NCI-H1436 treated with DMSO at 0.1 percent for 48 hours (cell line): ENCODE measurements around the gene CEP57L1.
"Not testable (repeated sequence)": the region's sequence is repeated elsewhere in the genome, so short reads cannot be mapped to it uniquely, and the experiment has no call there.

Experiments used
- DNase-seq: peaks from one replicate; lab custom pipeline; 2025; lab: John Stamatoyannopoulos, UW

CEP57L1 gene

DNA sequence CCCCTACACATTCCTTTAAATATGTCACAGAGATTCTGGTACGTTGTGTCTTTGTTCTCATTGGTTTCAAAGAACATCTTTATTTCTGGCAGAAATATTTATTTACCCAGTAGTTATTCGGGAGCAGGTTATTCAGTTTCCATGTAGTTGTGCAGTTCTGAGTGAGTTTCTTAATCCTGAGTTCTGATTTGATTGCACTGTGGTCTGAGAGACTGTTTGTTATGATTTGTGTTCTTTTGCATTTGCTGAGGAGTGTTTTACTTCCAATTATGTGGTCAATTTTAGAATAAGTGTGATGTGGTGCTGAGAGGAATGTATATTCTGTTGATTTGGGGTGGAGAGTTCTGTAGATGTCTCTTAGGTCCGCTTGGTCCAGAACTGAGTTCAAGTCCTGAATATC, 17.4 kb downstream of the CEP57L1 start:
- DNase-seq = not testable (repeated sequence)

DNA sequence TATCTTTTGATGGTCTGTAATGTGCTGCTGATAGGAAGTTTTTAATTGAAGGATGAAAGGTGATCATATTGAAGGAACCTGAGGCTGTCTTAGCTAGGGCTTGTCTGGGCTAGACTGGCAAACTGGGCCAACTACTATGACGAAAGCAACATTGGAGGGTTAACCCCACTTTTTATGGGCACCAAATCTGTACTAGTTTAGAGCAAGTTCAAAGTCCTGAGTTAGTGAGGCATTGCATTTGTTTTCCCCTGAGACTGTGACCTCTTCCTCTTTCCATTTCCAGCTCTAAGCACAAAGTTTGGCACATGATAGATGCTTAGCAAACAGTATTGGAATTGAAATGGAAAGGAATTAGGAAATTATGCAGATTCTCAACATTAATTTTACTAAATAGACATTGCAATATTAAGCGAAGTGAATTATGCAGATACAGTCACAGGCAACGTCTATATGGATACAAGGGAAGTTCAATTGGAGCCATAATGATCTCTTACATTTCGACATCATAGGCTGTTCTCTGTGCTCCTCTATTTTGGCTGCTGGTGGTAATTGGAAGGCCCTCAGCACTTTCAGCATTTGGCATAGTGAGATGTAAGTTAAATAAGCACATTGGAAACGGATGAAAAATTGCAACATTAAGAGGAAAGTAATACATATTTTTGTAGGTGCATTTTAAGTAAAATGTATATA, 22.2 kb downstream of the CEP57L1 start:
- no peak for DNase-seq

DNA sequence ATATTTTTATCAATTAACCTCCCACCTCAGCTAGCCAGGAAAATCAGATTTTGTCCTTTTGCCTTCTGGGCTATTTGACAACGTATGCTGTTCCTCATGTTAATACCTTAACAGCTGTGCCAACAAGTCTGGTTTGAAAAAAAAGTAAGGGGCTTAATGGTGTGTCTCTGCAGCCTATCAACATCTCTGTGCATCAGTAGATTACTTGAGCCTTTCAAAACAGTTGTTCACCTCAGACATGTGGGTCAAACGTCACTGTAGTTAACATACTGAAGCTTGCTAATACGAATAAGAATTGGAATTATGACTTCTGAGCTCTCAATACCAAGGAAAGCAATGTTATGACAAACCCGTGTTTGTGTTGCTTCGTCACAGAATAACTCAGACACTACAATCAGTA, 23.0 kb downstream of the CEP57L1 start:
- no peak for DNase-seq

DNA sequence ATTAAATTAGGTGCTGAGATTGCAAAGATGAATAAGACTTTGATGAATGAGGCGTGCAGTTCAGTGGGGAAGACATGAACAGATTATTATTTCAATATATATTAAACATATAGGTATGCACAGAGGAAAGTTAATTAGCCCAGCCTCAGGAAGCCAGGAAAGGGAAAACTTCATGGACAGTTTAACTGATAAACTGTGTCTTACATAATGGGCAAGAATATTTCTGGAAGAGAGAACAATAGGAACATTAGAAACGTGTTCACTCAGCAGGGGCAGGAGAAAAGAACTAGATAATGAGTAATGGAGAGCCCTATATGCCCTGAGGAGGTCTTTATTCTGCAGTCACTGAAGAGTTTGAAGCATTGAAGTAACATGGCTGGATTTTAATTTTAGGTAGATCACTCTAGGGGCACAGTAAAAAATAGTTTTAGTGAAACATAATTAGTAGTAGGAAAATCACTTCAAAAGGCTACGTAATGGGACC, 23.6 kb downstream of the CEP57L1 start:
- no peak for DNase-seq

DNA sequence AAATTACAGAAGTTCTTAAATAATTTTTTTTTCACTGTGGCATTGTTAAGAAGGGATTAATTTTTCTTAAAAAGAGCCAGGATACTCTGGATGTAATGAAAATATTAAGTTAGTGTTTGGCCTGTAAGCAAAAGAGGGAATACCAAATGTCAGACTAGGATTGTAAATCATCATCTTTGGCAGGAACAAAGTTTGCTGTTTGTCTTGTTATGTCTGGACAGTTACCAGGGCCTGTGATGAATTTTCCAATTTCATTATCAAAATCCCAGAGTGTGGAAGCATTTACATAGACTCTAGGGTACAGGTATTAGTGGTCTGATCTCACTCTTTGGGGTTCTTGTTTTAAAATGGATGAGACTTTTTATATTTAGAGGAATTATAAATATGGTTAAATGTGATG, 26.1 kb downstream of the CEP57L1 start:
- DNase-seq = no peak

DNA sequence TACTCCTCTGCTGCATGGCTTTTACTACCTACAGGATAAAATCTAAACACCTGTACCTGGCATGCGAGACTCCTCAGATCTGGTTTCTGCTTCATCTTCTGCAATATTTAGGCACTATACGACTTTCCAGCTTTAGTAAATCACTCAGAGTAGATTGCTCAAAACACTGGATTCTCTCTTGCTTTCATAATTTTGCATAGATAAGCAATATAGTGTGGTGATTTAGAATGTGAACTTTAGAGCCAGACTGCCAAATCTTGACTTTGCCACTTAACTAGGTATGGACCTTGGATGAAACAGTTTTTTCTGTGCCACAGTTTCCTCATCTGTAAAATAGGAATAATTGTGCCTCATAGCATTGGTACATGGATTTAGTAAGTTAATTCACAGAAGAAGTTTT, 28.9 kb downstream of the CEP57L1 start:
- DNase-seq = no peak

DNA sequence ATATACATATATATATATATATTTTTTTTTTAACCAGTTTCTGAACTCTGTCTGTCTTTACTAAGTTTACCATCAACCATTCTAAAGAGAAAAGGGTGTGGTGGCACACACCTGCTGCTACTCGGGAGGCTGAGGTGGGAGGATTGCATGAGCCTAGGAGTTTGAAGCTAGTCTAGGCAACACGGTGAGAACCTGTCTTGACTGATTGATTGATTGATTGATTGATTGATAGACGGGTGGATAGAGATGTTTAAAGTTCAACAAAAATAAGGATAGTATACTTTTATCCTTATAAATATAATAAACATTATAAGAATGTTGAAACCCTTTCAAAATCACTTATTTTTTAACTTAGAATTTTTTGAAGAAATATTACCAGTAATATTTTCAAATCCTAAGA, 30.2 kb downstream of the CEP57L1 start:
- DNase-seq = no peak

DNA sequence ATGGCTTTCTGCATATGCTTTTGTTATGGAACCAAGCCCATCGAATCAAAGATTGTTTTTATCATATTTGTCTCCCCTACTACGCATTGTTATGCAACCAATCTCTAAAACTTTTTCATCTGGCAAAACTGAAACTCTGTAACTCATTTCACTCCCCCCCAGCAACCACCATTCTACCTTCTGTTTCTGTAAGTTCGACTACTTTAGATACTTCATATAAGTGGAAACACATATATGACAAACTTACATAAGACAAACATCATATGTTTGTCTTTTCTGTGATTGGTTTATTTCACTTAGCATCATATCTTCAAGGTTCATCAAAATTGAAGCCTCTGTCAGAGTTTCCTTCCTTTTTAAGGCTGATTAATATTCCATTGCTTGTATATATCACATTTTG, 34.8 kb downstream of the CEP57L1 start:
- DNase-seq = no peak

DNA sequence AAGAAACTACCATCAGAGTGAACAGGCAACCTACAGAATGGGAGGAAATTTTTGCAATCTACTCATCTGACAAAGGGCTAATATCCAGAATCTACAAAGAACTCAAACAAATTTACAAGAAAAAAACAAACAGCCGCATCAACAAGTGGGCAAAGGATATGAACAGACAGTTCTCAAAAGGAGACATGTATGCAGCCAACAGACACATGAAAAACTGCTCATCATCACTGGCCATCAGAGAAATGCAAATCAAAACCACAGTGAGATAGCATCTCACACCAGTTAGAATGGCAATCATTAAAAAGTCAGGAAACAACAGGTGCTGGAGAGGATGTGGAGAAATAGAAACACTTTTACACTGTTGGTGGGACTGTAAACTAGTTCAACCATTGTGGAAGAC, 40.3 kb downstream of the CEP57L1 start:
- not testable (repeated sequence) for DNase-seq

DNA sequence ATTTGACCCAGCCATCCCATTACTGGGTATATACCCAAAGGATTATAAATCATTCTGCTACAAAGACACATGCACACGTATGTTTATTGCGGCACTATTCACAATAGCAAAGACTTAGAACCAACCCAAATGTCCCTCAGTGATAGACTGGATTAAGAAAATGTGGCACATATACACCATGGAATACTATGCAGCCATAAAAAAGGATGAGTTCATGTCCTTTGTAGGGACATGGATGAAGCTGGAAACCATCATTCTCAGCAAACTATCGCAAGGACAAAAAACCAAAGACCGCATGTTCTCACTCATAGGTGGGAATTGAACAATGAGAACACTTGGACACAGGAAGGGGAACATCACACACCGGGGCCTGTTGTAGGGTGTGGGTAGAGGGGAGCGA, 40.7 kb downstream of the CEP57L1 start:
- DNase-seq = not testable (repeated sequence)

DNA sequence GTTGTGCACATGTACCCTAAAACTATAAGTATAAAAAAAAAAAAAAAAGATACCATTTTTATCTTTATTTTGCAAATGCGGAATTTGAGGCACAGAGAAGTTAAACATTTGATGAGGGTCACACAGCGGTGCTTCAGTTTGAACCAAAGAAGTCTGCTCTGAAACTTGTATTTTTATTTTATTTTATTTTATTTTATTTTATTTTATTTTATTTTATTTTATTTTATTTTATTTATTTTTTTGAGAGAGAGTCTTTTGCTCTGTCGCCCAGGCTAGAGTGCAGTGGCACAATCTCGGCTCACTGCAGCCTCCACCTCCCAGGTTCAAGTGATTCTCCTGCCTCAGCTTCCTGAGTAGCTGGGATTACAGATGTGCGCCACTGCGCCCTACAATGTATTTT, 41.2 kb downstream of the CEP57L1 start:
- DNase-seq = not testable (repeated sequence)

DNA sequence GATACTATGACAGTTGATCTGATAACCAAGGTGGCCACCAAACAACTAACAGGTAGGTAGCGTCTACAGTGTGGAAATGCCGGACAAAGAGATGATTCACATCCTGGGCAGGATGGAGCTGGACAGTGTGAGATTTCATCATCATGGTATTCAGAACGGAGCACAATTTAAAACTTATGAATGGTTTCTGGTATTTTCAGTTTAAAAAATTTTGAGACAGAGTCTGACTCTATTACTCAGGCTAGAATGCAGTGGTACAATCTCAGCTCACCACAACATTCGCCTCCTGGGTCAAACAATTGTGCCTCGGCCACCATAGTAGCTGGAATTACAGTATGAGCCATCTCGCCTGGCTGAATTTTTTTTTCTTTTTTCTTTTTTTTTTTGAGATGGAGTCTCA, 43.8 kb downstream of the CEP57L1 start:
- DNase-seq = no peak

DNA sequence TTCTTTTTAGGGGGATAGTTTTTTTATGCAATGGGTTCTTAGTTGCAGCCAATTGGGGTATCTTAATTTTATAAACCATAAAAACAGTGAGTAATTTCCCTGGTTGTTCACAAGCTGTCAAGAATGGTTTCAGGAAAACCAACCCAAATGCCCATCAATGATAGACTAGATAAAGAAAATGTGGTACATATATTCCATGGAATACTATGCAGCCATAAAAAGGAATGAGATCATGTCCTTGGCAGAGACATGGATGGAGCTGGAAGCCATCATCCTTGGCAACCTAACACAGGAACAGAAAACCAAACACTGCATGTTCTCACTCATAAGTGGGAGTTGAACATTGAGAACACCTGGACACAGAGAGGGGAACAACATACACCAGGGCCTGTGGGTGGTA, 46.8 kb downstream of the CEP57L1 start:
- not testable (repeated sequence) for DNase-seq

DNA sequence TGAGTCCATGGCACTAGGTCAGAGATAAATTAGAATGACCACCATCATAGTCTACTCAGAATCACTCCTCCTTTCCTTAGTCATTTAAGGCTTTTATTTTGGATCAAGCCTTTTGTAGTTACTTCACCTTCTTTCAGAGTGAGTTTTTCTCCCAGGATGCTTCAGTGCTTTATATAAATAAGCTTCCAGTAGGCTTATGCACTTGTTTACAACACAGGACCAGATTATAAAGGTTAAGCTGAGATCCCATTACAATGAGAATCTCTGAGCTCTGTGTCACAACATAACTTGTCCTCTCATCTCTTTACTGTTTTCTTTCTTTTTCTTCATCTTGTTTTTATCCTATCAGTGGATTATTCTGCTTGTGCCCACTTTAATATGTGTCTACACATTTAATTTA, 47.9 kb downstream of the CEP57L1 start:
- DNase-seq = no peak

DNA sequence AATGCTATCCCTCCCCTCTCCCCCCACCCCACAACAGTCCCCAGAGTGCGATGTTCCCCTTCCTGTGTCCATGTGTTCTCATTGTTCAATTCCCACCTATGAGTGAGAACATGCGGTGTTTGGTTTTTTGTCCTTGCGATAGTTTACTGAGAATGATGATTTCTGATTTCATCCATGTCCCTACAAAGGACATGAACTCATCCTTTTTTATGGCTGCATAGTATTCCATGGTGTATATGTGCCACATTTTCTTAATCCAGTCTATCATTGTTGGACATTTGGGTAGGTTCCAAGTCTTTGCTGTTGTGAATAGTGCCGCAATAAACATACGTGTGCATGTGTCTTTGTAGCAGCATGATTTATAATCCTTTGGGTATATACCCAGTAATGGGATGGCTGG, 52.9 kb downstream of the CEP57L1 start:
- not testable (repeated sequence) for DNase-seq

DNA sequence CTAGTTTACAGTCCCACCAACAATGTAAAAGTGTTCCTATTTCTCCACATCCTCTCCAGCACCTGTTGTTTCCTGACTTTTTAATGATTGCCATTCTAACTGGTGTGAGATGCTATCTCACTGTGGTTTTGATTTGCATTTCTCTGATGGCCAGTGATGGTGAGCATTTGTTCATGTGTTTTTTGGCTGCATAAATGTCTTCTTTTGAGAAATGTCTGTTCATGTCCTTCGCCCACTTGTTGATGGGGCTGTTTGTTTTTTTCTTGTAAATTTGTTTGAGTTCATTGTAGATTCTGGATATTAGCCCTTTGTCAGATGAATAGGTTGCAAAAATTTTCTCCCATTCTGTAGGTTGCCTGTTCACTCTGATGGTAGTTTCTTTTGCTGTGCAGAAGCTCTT, 53.4 kb downstream of the CEP57L1 start:
- not testable (repeated sequence) for DNase-seq

DNA sequence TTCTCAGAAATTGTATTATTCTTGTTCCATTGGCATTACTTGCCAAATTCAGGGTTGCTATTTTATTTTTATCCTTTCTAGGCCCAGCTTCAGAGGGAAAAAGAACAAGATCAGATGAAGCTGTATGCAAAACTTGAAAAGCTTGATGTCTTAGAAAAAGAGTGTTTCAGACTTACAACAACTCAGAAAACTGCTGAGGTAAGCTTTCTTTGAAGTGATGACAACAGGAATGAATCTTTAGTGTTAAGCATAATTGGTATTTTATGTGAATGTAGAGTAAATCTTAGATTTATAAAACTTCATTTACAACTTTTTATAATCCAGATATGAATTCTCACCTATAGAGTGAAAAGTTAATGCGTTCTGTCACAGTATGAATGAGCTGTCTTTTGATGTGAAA, 58.4 kb downstream of the CEP57L1 start:
- DNase-seq = no peak

DNA sequence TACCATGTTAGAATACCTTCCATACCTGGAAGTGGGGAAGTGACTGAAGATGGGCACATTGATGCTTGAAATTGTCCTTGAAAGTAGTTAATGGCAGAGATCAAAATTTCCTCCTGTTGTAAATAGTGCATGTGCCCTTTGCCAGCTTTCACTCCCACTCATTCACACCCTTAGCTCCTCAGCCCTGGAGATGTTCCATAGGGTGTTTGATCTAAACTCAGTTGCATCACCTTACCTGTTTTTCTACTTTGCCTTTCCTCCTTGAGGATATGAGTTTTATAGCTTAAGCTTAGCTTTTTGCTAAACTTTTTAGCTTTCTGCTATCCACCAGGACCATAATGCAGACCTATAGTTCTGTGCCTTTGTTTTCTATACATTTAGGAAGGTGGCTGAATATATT, 69.0 kb downstream of the CEP57L1 start:
- DNase-seq = no peak

DNA sequence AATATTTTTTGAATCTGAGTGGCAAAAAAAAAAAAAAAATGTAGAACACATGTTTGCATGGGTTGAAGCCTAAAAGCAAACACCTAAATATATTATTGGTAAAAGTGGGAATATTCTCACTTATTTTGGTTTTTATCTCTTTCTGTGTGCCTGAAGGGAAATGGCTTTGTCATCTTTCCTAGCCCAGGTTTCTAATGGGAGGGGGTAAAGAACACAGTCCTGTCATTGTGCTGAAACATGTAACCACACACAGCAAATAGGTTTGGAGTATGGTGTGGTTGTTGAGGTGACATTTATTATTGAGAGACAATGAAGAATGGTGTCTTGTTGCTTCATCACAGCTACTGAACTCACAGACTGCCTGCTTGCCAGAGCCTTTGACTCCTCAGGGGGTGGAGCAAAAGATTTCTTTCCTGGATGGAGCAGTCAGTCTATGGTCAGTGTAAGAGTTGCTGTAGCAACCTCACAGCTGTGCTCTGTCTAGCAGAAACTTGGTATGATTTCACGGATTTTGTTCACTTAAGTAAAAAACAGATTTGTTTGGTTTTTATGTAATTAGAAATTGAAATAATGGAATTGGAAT, 70.2 kb downstream of the CEP57L1 start:
- DNase-seq = peak; percentile 18

DNA sequence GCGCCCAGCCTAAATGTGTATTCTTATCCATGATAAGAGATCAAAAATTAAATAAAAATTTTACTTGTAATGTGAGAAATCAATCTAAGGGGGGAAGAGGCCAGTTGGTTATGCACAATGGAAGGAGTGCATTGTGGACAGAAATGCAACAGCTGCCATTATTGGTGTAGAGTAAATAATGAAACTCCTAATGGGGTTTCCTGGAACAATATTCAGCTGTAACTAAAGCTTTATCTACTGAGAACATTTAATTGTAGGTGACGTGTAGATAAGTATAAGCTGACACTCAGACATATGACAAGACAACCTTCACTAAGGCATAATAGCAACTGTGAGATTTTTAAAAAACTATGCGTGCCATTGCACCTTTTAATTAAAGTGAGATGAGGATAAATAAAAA, 71.4 kb downstream of the CEP57L1 start:
- peak; percentile 44 for DNase-seq

DNA sequence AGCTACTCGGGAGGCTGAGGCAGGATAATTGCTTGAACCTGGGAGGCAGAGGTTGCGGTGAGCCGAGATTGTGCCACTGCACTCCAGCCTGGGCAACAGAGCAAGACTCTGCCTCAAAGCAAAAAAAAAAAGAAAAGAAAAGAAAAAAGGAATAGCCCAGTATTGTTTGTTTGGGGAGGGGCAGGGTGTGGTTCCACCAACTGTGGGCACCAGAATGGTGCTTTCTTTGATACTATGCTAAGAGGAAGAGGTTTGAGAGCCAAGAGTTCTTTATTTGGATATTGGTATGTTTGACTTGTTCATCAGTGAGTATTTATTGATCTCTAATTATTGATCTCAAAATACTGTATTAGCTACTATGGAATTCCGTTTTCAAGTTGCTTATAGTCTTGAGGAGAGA, 72.3 kb downstream of the CEP57L1 start:
- no peak for DNase-seq

DNA sequence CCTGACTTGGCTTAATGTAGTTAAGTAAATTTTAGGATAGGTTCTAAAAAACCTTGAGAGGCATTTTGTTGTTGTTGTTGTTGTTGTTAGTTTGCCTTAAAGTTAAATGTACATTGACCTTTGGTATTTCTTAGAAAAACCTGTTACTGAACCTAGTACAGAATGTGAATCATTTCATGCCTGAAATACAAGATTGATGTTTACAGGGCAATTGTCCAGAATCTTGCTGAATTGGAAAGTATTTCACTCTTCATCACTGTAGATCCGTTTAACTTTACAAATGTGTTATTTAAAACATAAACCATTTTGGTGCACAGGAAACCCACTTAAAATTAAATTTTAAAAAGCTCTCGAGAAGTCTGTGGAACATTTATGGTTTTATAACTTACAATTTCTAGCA, 75.0 kb downstream of the CEP57L1 start:
- DNase-seq = no peak

DNA sequence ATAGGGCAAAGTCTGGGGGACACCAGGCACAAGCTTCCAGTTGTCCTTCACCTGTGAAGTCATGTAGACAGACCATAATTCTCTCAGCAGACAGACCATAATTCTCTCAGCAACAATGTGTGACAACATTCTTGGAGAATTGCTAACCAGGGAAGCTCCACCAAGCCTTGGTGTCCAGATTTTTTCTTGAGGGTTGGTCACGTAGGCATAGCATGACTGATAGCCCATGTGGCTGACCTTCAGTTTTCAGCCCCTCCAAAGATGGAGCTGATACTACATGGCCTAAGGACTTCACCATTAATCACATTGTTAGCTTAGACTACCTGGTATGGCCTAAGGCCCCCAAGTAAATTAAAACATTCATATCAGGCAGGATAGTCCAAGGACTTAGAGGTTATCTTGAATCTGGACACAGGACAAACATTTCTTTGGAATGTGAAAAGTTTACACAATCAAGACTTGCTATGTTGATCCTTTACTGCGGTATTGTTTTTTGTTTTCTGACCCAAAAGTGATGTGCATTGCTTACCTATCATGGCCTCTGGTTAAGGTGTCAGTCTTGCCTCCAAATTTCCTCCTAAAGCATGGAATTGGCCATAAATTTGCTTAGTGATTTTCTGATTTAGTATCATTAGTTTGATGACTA, 76.9 kb downstream of the CEP57L1 start:
- DNase-seq = no peak

DNA sequence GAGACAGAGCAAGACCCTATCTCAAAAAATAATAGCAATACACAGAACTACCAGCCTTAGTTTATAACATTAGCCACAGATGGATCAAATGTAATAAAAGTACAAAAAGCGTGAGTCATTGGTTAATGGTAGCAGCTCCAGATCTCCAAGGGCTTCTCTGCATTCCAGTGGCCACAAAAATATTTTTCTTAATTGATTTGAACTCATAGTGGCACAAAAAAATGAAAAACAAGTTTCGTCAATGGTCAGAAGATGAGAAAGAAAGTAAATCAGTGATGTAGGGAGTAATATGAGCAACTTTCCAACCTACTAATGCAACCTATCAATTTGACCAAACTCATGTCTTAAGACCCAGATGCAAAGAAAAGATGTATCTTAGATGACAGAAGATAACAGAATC, 79.6 kb downstream of the CEP57L1 start:
- no peak for DNase-seq
